ENCODE data around the gene ARID4B.

- TF ChIP-seq EZH2 (IDR thresholded peaks at IDR 0.05; ENCODE audit: low read length) (no peak), CTCF (optimal IDR thresholded peaks at IDR 0.05 in 1 of 3, IDR thresholded peaks at IDR 0.05 in 1 of 3, conservative IDR thresholded peaks at IDR 0.05 in 1 of 3; ENCODE audit: extremely low read depth in 1 of 3, insufficient read depth in 2 of 3, low read length in 3 of 3) (no peak)
These were observed 52.8 kb downstream of the ARID4B start for GRCh38 chr1:235275223-235275622.

Data from keratinocyte (primary cell).